RPMI7951 (cell line): ENCODE results near the gene BBX. TPM values are rescaled to one million over a fixed set of nuclear protein-coding genes. Genes with fewer than 3 reads are reported as not detected.
A peak's percentile ranks its signal among the peaks of the same experiment; 100 is the strongest.
"Not testable (repeated sequence)": the region's sequence is repeated elsewhere in the genome, so short reads cannot be mapped to it uniquely, and the experiment has no call there.

Source experiments
- DNase-seq: peaks from one replicate; pipeline ENCODE4 v3.0.0-alpha.2; 2012; ENCODE audit warnings: low read depth
- total RNA-seq: library from RNA; depleted of rRNA; stranded (reverse); fragments of >200 nt; shearing (Covaris generic); gene quantifications from 2 replicates; pipeline ENCODE4 v1.2.3, GENCODE V29; 2014

Gene BBX
- total RNA-seq, 1 experiment from 2014 or later: 54.2 TPM

DNA sequence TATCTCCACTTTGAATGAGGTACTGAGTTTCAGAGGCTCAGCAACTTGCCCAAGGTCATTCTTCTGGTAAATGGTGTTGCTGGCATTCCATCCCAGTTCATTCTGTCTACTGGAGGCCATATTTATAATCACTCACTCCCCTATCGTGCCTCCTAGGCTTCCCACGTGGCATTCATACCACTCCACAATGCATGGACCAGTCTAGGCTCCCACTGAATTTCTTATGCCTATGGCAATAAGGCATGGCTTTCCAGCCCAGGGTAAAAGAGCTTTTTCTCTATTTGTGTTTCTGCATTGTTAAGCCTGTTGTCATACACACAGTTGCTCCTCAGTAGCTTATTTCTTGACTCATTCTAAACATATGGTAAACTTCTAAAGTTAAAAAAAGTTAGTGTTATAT lies 19.9 kb downstream of the BBX start:
- DNase-seq: no peak

DNA sequence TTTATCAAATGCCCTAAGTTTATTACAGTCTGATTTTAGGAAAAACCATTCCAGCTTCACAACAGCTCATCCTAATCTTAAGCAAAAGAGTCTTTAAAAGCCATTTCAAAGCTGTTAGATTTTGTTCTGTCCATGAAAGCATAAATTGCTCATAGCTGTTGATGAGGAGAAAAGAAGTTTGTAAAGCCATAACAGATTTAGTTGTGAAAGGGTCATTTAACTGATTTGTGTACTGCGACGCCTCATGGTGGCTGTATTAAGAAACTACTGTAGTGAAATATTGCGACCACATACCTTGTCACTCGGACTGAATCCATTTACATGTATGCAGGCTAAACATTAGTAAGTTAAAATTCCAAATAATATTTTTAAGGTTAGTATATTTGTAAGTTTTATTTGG lies 20.9 kb downstream of the BBX start:
- DNase-seq: peak; percentile 13

- peak; percentile 28 for DNase-seq
These were observed 22.9 kb downstream of the BBX start for GRCh38 chr3:107545680-107546120.

GRCh38 chr3:107548601-107549000 lies 25.8 kb downstream of the BBX start:
- no peak for DNase-seq

DNA sequence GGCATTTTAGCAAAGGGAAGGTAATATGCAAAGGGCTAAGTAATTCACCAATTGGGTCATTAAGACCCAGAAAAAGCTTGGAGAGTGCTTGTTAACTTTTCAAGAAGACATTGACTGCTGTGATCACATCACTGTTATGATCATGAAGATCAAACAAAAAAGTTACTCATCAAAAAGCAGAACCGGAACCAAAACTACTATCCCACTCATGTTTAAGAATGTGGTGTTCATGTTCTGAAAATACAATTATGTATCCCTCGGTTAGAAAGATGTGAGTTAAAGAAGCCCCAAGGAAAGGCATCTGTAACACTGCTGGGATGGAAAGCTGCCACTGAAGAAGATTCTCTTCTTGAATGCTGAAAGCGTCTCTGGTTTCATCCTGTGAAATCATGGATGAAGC lies 32.6 kb downstream of the BBX start:
- no peak for DNase-seq

DNA sequence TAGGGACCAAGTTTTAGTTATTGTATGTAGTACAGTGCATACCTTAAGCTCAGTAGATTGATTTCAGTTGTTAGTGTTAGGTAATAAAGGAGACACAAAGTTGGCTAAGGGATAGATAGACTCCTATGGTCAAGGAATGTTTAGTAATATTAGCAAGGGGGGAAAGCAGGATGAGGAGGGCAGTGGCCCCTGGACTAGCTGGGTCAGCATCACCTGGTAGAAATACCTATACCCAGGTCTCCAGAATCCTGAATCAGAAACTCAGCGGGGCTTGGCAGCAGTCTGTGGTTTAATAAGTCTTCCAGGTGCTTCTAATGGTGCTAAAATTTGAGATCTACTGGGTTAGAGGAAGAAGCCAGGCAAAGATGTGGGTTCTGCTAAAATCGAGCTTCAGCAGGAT lies 35.0 kb downstream of the BBX start:
- DNase-seq: no peak

DNA sequence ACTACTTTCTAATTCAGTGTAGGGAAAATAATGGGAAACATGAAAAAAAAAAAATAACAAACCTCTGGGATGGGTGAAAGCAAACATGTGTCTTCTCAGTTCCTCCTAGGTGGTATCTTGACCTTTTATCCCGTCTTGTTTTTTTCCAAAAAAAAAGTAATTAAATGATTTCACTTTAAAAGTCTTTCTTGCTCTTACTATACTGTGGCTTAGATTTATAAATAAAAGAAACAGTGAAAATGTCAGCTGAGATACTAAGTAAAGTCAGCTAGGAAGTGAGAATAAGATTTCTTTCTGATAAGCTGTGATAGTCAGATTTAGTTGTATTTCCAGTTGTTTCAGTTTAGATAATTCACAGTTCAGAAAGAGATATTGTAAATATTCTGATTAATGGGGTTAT lies 37.4 kb downstream of the BBX start:
- no peak for DNase-seq

- DNase-seq: peak; percentile 5
These were observed 39.2 kb downstream of the BBX start for GRCh38 chr3:107561980-107562379.

DNA sequence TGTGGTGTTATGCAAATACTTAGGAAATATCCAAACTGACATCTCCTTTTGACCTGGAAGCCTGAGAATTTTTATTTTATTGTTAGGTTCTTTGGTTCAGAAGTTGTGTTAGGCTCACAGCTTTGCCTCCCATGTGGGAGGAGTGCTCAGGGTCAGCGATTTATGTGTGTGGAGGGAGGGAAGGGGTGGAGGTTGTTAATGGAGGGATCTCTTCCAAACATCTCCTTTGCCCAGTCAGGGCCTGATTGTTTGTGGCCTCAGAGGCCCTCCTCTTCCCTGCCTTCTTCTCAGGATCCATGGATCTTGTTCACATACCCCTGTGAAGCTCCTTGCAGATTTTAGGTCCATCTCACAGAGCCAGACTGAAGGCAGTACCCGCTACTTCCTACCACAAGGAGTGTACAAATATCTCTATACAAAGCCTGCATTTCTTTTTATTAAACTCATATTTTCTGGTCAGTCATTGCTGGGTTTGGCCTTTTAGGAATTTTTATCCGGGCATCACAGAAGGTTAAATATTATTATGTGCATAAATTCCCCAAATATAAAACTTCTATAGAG lies 40.3 kb downstream of the BBX start:
- no peak for DNase-seq

GRCh38 chr3:107565244-107565643 lies 42.5 kb downstream of the BBX start:
- not testable (repeated sequence) for DNase-seq

DNA sequence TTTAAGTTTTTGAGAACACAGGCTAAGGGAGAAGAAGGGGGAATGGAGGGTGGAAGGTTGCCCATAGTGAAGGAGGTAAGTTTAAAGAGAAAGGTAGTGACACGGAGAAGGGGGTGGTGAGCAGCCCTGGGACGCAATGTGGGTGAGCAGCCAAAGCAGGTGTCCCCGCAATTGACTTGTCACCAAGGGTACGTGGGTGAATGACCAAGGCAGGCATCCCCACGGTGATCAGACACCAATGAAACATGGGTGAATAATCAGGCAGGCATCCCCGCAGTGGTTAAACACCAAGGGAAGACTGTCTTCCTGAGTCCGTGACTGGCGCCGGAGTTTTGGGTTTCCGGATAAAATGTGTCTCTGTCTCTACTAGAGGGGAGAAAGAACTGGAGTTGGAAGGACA lies 48.3 kb downstream of the BBX start:
- DNase-seq: not testable (repeated sequence)

- not testable (repeated sequence) for DNase-seq
These were observed 48.7 kb downstream of the BBX start for GRCh38 chr3:107571492-107571891.

DNA sequence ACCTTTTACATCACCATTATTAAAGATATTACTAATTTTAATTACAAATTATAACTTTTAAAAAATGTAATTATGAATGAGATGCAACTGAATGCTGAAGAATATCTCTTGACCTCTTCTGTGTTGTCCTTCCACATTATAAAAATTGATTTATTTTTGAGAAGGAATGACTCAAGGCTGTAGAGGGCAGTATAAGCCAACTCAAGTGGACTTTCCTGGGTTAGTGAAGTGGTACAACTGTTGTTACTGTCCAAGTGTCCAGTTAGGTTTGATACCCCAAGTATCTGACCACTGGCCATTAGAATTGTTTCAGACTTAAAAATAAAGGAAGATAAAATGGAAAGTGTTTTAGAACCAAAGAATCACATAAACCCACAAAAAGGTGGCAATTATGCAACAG lies 51.9 kb downstream of the BBX start:
- DNase-seq: peak; percentile 41

GRCh38 chr3:107578091-107578490 lies 55.3 kb downstream of the BBX start:
- no peak for DNase-seq

DNA sequence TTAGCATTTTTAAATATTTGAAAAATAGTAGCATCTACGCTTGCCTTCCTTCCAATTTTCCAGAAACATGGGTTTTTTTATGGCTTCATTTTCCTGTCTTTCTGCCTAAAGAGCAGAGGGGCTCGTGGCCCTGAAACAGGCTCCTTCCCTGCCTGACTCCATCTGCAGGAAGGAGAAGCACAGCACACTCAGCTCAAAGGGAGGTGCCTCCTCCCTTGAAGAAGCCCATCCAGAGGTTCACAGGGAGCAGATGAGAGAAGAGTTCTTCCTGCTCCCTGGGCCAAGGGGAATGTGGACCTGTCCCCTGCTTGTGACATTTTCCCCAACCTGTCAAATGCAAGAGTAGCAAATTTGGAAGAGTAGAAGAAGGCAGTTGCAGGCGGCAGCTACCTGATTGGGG lies 55.8 kb downstream of the BBX start:
- DNase-seq: no peak

DNA sequence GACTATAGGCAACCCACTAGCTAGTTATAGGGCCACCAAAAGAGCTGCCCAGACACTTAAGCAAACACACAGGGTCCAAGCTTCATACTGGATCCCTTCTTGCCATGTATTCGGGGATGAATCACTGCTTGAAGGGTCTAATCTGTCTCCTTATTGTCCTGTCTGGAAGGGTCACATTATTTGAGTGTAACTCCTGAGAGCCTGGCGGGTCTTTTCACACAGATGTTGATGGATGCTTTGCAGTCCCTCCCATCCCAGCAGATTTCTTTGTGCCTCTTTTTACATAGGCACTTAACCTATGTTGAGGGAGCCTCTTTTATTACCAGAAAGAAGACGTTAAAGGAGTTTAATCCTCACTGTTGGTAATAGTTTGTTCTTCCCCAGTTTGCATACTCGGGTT lies 56.6 kb downstream of the BBX start:
- no peak for DNase-seq

- no peak for DNase-seq
These were observed 58.5 kb downstream of the BBX start for GRCh38 chr3:107581230-107581629.

- no peak for DNase-seq
These were observed 65.5 kb downstream of the BBX start for GRCh38 chr3:107588217-107588616.

DNA sequence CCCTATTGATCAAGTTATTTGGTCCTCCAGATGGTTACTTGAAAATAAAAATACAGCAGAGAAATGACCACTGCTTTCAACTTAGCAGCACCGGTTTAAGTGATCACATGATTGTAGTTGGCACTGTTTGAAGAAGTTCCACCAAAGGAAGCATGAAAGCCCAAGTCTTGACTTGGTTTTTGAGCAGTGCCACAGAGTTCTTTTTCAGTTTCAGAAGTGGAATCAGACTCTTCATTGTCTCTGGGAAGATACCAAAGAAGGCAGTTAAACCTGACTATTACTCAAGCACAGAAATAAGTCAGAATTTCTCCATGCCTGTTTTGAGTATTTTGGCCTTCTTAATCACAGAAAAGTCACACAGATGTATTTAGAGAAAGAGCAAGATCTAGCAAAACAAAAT lies 66.7 kb downstream of the BBX start:
- no peak for DNase-seq

- no peak for DNase-seq
These were observed 68.0 kb downstream of the BBX start for GRCh38 chr3:107590786-107591185.

DNA sequence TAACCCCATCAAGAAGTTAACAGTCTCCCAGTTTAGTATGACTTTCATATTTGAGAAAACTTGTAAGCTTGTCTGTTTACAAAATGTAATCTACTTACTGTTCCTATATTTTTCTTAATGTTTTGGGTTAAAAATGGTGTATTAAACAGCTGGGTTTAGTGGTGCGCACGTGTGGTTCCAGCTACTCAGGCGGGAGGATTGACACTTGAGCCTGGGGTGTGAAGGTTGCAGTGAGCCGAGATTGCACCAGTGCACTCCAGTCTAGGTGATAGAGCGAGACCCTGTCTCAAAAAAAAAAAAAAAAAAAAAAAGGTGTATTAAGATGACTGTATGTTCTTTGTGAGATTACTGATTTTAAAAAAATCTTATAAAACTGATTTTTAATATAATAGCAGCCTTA lies 69.3 kb downstream of the BBX start:
- DNase-seq: no peak

GRCh38 chr3:107594870-107595269 lies 72.1 kb downstream of the BBX start:
- DNase-seq: no peak

- no peak for DNase-seq
These were observed 73.9 kb downstream of the BBX start for GRCh38 chr3:107596639-107597038.
